Measurements from ENCODE around the gene CNGA4. TPM values are rescaled to one million over a fixed set of nuclear protein-coding genes. Genes with fewer than 3 reads are reported as not detected.

CNGA4 gene
- total and polyA plus RNA-seq, 2 experiments from 2014 or later: 0.17 to 0.25 TPM

- H3K36me3 ChIP-seq (replicated peaks; ENCODE audit: insufficient read depth, low read depth): no peaks in the 10 kb centered on the region
- H3K79me2 ChIP-seq: peaks cover 86% of the 10 kb centered on the region
- H3K4me3 ChIP-seq: no peak overlapping the region
- peak overlapping the region; percentile 88 for H3K27ac ChIP-seq
- H3K27me3 ChIP-seq: no peaks in the 10 kb centered on the region
- H4K20me1 ChIP-seq (ENCODE audit: insufficient read depth, poor library complexity, severe bottlenecking): peaks cover 9% of the 10 kb centered on the region
- TF ChIP-seq EZH2phosphoT487 (IDR thresholded peaks at IDR 0.05; ENCODE audit: low read depth, severe bottlenecking, unreplicated experiment) (no peak), CTCF (IDR thresholded peaks at IDR 0.05; ENCODE audit: poor library complexity) (no peak), EZH2 (IDR thresholded peaks at IDR 0.05; ENCODE audit: borderline replicate concordance) (no peak)
- no peak overlapping the region for H2AFZ ChIP-seq
- peaks cover 21% of the 10 kb centered on the region for H3K4me1 ChIP-seq (ENCODE audit: insufficient read depth)
- no peaks in the 10 kb centered on the region for H3K9me2 ChIP-seq (replicated peaks; ENCODE audit: insufficient read depth)
- H3K4me2 ChIP-seq: peak overlapping the region; percentile 72
- 53% methylated on average over 2 of the region's 2 CpGs for WGBS (ENCODE audit: low lambda C conversion rate, missing lambda C conversion rate)
- H3K9me3 ChIP-seq (ENCODE audit: low read depth): no peaks in the 10 kb centered on the region
- DNase-seq (ENCODE audit: low spot score): peak; percentile 63
These were observed 9.0 kb upstream of the CNGA4 start for GRCh38 chr11:6229911-6230310.

- no peaks in the 10 kb centered on the region for H3K9me3 ChIP-seq (ENCODE audit: low read depth)
- H3K79me2 ChIP-seq: peaks cover 57% of the 10 kb centered on the region
- no peaks in the 10 kb centered on the region for H3K27me3 ChIP-seq
- H3K36me3 ChIP-seq (replicated peaks; ENCODE audit: insufficient read depth, low read depth): no peaks in the 10 kb centered on the region
- H4K20me1 ChIP-seq (ENCODE audit: insufficient read depth, poor library complexity, severe bottlenecking): peaks cover 2% of the 10 kb centered on the region
- no peak overlapping the region for H2AFZ ChIP-seq
- DNase-seq (ENCODE audit: low spot score): no peak
- H3K4me1 ChIP-seq (ENCODE audit: insufficient read depth): peaks cover 9% of the 10 kb centered on the region
- no peak for TF ChIP-seq EZH2phosphoT487 (IDR thresholded peaks at IDR 0.05; ENCODE audit: low read depth, severe bottlenecking, unreplicated experiment)
- TF ChIP-seq CTCF (IDR thresholded peaks at IDR 0.05; ENCODE audit: poor library complexity): no peak
- TF ChIP-seq EZH2 (IDR thresholded peaks at IDR 0.05; ENCODE audit: borderline replicate concordance): no peak
- H3K4me2 ChIP-seq: peak overlapping the region; percentile 85
- H3K27ac ChIP-seq: peak overlapping the region; percentile 4
- H3K4me3 ChIP-seq: no peak overlapping the region
- no peaks in the 10 kb centered on the region for H3K9me2 ChIP-seq (replicated peaks; ENCODE audit: insufficient read depth)
These were observed 6.0 kb upstream of the CNGA4 start for GRCh38 chr11:6232899-6233298.

- H3K27ac ChIP-seq: peak overlapping the region; percentile 90
- no peaks in the 10 kb centered on the region for H3K27me3 ChIP-seq
- no peak for TF ChIP-seq CTCF (IDR thresholded peaks at IDR 0.05; ENCODE audit: poor library complexity)
- no peak for TF ChIP-seq EZH2phosphoT487 (IDR thresholded peaks at IDR 0.05; ENCODE audit: low read depth, severe bottlenecking, unreplicated experiment)
- TF ChIP-seq EZH2 (IDR thresholded peaks at IDR 0.05; ENCODE audit: borderline replicate concordance): no peak
- no peaks in the 10 kb centered on the region for H3K9me2 ChIP-seq (replicated peaks; ENCODE audit: insufficient read depth)
- H3K79me2 ChIP-seq: peaks cover 46% of the 10 kb centered on the region
- 2% methylated on average over 10 of the region's 10 CpGs for WGBS (ENCODE audit: low lambda C conversion rate, missing lambda C conversion rate)
- DNase-seq (ENCODE audit: low spot score): peak; percentile 38
- H2AFZ ChIP-seq: peak overlapping the region; percentile 47
- H3K4me1 ChIP-seq (ENCODE audit: insufficient read depth): peaks cover 9% of the 10 kb centered on the region
- H3K36me3 ChIP-seq (replicated peaks; ENCODE audit: insufficient read depth, low read depth): no peaks in the 10 kb centered on the region
- no peaks in the 10 kb centered on the region for H3K9me3 ChIP-seq (ENCODE audit: low read depth)
- H4K20me1 ChIP-seq (ENCODE audit: insufficient read depth, poor library complexity, severe bottlenecking): no peaks in the 10 kb centered on the region
- peak overlapping the region; percentile 41 for H3K4me3 ChIP-seq
- peak overlapping the region; percentile 85 for H3K4me2 ChIP-seq
These were observed 4.9 kb upstream of the CNGA4 start for GRCh38 chr11:6233984-6234386.
